Chondrocyte (in vitro differentiated cells): ENCODE results near the gene CADM1. TPM values are rescaled to one million over a fixed set of nuclear protein-coding genes. Genes with fewer than 3 reads are reported as not detected.

Experiments used
- DNase-seq: peaks from one replicate; pipeline ENCODE4 v3.0.0; 2021; ENCODE audit warnings: mixed read lengths, low spot score
- H3K27ac Mint-ChIP-seq: one replicate; pipeline ENCODE4 v1.8.0; 2021; ENCODE audit warnings: mild to moderate bottlenecking, moderate library complexity, mixed read lengths; ENCODE audit not compliant: unreplicated experiment
- H3K27me3 Mint-ChIP-seq: 2 replicates; pipeline ENCODE4 v1.8.0; 2021; ENCODE audit warnings: low read depth, mixed read lengths
- H3K36me3 Mint-ChIP-seq: 2 replicates; pipeline ENCODE4 v1.8.0; 2021; ENCODE audit warnings: low read depth, mixed read lengths
- H3K4me1 Mint-ChIP-seq: 2 replicates; pipeline ENCODE4 v1.8.0; 2021; ENCODE audit warnings: low read depth, mild to moderate bottlenecking, mixed read lengths
- H3K4me3 Mint-ChIP-seq: one replicate; pipeline ENCODE4 v1.8.0; 2021; ENCODE audit warnings: mild to moderate bottlenecking, moderate library complexity, mixed read lengths; ENCODE audit not compliant: unreplicated experiment
- H3K9me3 Mint-ChIP-seq: 2 replicates; pipeline ENCODE4 v1.8.0; 2021; ENCODE audit warnings: low read depth, mixed read lengths
- CTCF ChIP-seq: fragments of 200-600 bp; sonication (generic); IDR thresholded peaks from 2 replicates; pipeline ENCODE4 v1.5.0; 2021; ENCODE audit warnings: antibody characterized with exemption, mild to moderate bottlenecking, moderate library complexity
- total RNA-seq: library from RNA; stranded (reverse); gene quantifications from 3 replicates; pipeline ENCODE4 v1.2.1, GENCODE V29; 2021

The CADM1 gene
- total RNA-seq, 1 donor from 2014 or later, result 29.0 TPM

GRCh38 chr11:115302946-115303703 lies 201.1 kb downstream of the CADM1 start:
- DNase-seq, result no peak
- H3K4me1 Mint-ChIP-seq, result peaks cover 35% of the 10 kb centered on the region
- no peaks in the 10 kb centered on the region for H3K36me3 Mint-ChIP-seq
- no peak overlapping the region for H3K27ac Mint-ChIP-seq
- no peak for TF ChIP-seq CTCF
- no peaks in the 10 kb centered on the region for H3K9me3 Mint-ChIP-seq
- H3K27me3 Mint-ChIP-seq, result no peaks in the 10 kb centered on the region
- H3K4me3 Mint-ChIP-seq, result no peak overlapping the region

GRCh38 chr11:115300660-115301428 lies 203.4 kb downstream of the CADM1 start:
- Mint-ChIP-seq H3K4me1 (peaks cover 35% of the 10 kb centered on the region), H3K4me3 (no peak overlapping the region), H3K9me3 (no peaks in the 10 kb centered on the region), H3K36me3 (no peaks in the 10 kb centered on the region), H3K27ac (no peak overlapping the region), H3K27me3 (no peaks in the 10 kb centered on the region)
- no peak for DNase-seq
- TF ChIP-seq CTCF, result no peak

- no peak overlapping the region for H3K4me3 Mint-ChIP-seq
- no peaks in the 10 kb centered on the region for H3K27me3 Mint-ChIP-seq
- H3K27ac Mint-ChIP-seq, result no peak overlapping the region
- no peaks in the 10 kb centered on the region for H3K36me3 Mint-ChIP-seq
- H3K9me3 Mint-ChIP-seq, result no peaks in the 10 kb centered on the region
- no peak for TF ChIP-seq CTCF
- H3K4me1 Mint-ChIP-seq, result peaks cover 16% of the 10 kb centered on the region
- no peak for DNase-seq
These were observed 205.8 kb downstream of the CADM1 start for GRCh38 chr11:115298300-115299012.

- no peaks in the 10 kb centered on the region for H3K36me3 Mint-ChIP-seq
- peaks cover 6% of the 10 kb centered on the region for H3K4me1 Mint-ChIP-seq
- TF ChIP-seq CTCF, result no peak
- no peaks in the 10 kb centered on the region for H3K27me3 Mint-ChIP-seq
- no peaks in the 10 kb centered on the region for H3K9me3 Mint-ChIP-seq
- H3K4me3 Mint-ChIP-seq, result no peak overlapping the region
- no peak overlapping the region for H3K27ac Mint-ChIP-seq
- no peak for DNase-seq
These were observed 206.9 kb downstream of the CADM1 start for GRCh38 chr11:115297330-115297729.

GRCh38 chr11:115291325-115291724 lies 212.9 kb downstream of the CADM1 start:
- no peak overlapping the region for H3K27ac Mint-ChIP-seq
- H3K4me3 Mint-ChIP-seq, result no peak overlapping the region
- H3K27me3 Mint-ChIP-seq, result no peaks in the 10 kb centered on the region
- no peaks in the 10 kb centered on the region for H3K36me3 Mint-ChIP-seq
- no peak for DNase-seq
- TF ChIP-seq CTCF, result no peak
- H3K4me1 Mint-ChIP-seq, result peaks cover 23% of the 10 kb centered on the region
- no peaks in the 10 kb centered on the region for H3K9me3 Mint-ChIP-seq
